ENCODE data around the gene ARHGEF7.

Gene ARHGEF7

DNA sequence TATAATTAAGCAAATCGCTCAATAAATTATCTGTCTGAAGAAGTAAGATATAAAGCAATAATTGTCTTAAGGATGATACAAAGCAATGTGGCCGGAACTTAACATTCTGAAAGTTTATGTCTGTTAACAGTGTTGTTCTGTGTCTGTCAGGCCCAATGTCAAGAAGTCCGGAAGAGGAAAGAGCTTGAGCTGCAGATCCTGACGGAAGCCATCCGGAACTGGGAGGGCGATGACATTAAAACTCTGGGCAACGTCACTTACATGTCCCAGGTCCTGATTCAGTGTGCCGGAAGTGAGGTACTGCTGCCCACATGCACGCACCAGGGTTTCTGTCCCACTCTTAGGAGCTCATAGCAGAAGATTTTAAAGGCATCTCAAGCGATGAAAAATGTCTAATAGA, 160.3 kb downstream of the ARHGEF7 start:
- H3K9ac ChIP-seq (ENCODE audit: low read length): no peak overlapping the region
- no peak overlapping the region for H2AFZ ChIP-seq (ENCODE audit: low read depth, low read length)
- H3K4me2 ChIP-seq (ENCODE audit: low read length): no peak overlapping the region
- H3K27me3 ChIP-seq (ENCODE audit: low read depth, low read length): no peaks in the 10 kb centered on the region
- peaks cover 39% of the 10 kb centered on the region for H3K36me3 ChIP-seq (replicated peaks; ENCODE audit: low read depth, low read length)
- no peaks in the 10 kb centered on the region for H3K79me2 ChIP-seq (ENCODE audit: low read length)
- no peak overlapping the region for H3K4me3 ChIP-seq (ENCODE audit: low read length)
- H3K4me1 ChIP-seq (ENCODE audit: low read length): peaks cover 20% of the 10 kb centered on the region
- TF ChIP-seq EZH2phosphoT487 (IDR thresholded peaks at IDR 0.05; ENCODE audit: low read depth): no peak
- TF ChIP-seq, protein P1, sequence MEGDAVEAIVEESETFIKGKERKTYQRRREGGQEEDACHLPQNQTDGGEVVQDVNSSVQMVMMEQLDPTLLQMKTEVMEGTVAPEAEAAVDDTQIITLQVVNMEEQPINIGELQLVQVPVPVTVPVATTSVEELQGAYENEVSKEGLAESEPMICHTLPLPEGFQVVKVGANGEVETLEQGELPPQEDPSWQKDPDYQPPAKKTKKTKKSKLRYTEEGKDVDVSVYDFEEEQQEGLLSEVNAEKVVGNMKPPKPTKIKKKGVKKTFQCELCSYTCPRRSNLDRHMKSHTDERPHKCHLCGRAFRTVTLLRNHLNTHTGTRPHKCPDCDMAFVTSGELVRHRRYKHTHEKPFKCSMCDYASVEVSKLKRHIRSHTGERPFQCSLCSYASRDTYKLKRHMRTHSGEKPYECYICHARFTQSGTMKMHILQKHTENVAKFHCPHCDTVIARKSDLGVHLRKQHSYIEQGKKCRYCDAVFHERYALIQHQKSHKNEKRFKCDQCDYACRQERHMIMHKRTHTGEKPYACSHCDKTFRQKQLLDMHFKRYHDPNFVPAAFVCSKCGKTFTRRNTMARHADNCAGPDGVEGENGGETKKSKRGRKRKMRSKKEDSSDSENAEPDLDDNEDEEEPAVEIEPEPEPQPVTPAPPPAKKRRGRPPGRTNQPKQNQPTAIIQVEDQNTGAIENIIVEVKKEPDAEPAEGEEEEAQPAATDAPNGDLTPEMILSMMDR (IDR thresholded peaks at IDR 0.05; ENCODE audit: low read depth, low read length): no peak
- H4K20me1 ChIP-seq (ENCODE audit: insufficient read depth, low read length): peaks cover 10% of the 10 kb centered on the region; the same call in 1 of the 2 replicates
- no peaks in the 10 kb centered on the region for H3K9me3 ChIP-seq (ENCODE audit: insufficient read depth, low read length)
- no peak overlapping the region for H3K27ac ChIP-seq (ENCODE audit: low read length)

DNA sequence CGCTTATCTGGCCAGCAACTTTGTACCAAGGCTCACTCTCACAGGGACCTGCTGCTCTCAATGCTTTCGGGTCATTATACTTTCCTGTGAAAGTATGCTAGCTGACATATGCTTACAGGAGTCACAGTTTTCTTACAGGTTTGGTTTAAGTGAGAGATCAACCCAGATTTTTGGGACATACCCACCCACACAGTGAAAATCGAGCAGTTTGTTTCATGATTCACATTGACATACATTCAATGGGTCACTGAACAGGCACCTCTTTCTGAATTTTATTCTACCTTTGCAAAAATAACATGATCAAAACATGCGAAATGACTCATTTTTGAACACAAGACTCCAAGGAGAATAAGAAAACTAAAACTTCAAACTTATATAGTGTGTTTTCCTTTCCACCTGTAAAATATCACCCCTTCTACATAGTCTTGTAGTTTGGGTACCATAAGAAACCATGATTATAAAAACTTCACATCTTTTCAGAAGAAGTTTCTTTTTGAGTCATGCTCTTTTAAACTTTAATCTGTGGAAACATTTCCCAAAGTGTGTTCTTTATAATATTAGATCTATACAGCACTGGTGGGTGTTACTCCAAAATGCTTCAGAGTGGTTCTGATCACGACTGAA, 161.0 kb downstream of the ARHGEF7 start:
- H3K79me2 ChIP-seq (ENCODE audit: low read length): no peaks in the 10 kb centered on the region
- H3K9ac ChIP-seq (ENCODE audit: low read length): no peak overlapping the region
- H2AFZ ChIP-seq (ENCODE audit: low read depth, low read length): no peak overlapping the region
- H3K9me3 ChIP-seq (ENCODE audit: insufficient read depth, low read length): no peaks in the 10 kb centered on the region
- peaks cover 7% of the 10 kb centered on the region; the same call in 1 of the 2 replicates for H4K20me1 ChIP-seq (ENCODE audit: insufficient read depth, low read length)
- H3K4me2 ChIP-seq (ENCODE audit: low read length): no peak overlapping the region
- H3K27ac ChIP-seq (ENCODE audit: low read length): no peak overlapping the region
- TF ChIP-seq, protein P1 (IDR thresholded peaks at IDR 0.05; ENCODE audit: low read depth, low read length): no peak
- no peak for TF ChIP-seq EZH2phosphoT487 (IDR thresholded peaks at IDR 0.05; ENCODE audit: low read depth)
- H3K27me3 ChIP-seq (ENCODE audit: low read depth, low read length): no peaks in the 10 kb centered on the region
- no peak overlapping the region for H3K4me3 ChIP-seq (ENCODE audit: low read length)
- peaks cover 44% of the 10 kb centered on the region for H3K36me3 ChIP-seq (replicated peaks; ENCODE audit: low read depth, low read length)
- H3K4me1 ChIP-seq (ENCODE audit: low read length): peaks cover 20% of the 10 kb centered on the region

DNA sequence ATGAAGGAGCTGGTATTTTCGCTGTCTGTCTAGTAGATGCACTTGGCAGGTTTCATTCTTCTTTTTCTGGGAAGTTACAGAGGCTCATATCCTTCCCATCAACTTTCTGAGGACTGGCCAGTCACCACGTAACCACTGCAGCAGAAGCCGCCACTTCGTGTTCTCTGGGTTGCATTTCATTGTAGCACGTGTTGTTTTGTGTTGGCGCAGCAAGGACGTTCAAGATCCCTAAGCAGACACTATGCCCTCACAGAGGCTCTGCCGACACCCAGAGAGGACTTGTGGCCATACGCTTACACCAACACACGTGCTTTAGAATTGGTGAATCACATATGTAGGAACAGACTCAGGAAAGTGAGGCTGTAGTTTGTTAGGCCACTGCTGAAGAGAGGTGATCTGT, 163.1 kb downstream of the ARHGEF7 start:
- Histone ChIP-seq H2AFZ (ENCODE audit: low read depth, low read length) (no peak overlapping the region), H3K27ac (ENCODE audit: low read length) (no peak overlapping the region), H3K36me3 (replicated peaks; ENCODE audit: low read depth, low read length) (peaks cover 55% of the 10 kb centered on the region), H3K4me1 (ENCODE audit: low read length) (peaks cover 20% of the 10 kb centered on the region), H3K9ac (ENCODE audit: low read length) (no peak overlapping the region), H4K20me1 (ENCODE audit: insufficient read depth, low read length) (0 out of 2 replicates have a peak, but pooled peaks cover 2% of the 10 kb centered on the region), H3K27me3 (ENCODE audit: low read depth, low read length) (no peaks in the 10 kb centered on the region), H3K4me3 (ENCODE audit: low read length) (no peak overlapping the region), H3K4me2 (ENCODE audit: low read length) (no peak overlapping the region), H3K9me3 (ENCODE audit: insufficient read depth, low read length) (no peaks in the 10 kb centered on the region), H3K79me2 (ENCODE audit: low read length) (no peaks in the 10 kb centered on the region)
- TF ChIP-seq, protein P1 (IDR thresholded peaks at IDR 0.05; ENCODE audit: low read depth, low read length): no peak
- no peak for TF ChIP-seq EZH2phosphoT487 (IDR thresholded peaks at IDR 0.05; ENCODE audit: low read depth)

DNA sequence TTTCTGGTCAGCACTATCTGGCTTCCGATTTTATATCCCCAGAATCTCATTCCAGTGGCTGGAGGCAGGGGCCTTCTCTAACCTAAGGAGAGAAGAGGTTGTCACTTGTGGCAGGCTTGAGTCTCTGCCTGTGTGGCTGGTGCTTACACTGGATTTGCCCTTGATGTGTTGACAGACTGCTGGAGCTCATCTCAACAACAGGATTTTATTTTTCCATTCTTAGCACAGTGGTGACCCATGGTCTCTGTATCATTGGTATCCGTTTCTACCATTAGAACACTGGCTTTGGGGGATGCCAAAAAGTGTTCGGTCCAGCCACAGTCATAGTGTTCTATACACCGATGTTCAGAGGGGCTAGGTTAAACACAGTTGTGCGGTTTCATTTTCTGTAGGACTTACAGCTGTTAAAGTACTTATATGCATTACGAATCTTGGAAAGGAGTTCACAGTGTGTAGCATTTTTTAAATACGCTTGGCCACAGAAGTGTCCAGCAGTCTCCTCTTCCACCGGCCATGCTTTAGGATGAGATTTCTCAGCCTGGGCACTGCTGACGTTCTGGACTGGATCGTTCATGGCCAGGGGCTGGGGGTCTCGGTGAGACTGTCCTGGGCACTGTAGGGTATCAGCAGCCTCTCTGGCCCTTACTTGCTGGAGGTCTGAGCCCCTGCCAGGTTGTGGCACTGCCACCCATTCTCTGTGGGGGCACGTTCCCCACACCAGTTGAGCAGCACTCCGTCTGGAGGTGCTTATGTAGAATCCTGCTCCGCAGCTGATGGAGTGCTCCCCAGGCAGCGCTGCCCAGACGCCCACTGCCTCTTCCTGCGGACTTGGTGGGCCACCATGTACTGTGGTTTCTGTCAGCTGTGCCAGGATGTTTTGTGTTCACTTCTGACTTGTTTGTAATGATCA, 163.9 kb downstream of the ARHGEF7 start:
- Histone ChIP-seq H3K9me3 (ENCODE audit: insufficient read depth, low read length) (no peaks in the 10 kb centered on the region), H3K27ac (ENCODE audit: low read length) (no peak overlapping the region), H4K20me1 (ENCODE audit: insufficient read depth, low read length) (0 out of 2 replicates have a peak, but pooled peaks cover 2% of the 10 kb centered on the region), H3K9ac (ENCODE audit: low read length) (no peak overlapping the region), H3K4me3 (ENCODE audit: low read length) (no peak overlapping the region), H3K4me2 (ENCODE audit: low read length) (no peak overlapping the region), H2AFZ (ENCODE audit: low read depth, low read length) (no peak overlapping the region), H3K27me3 (ENCODE audit: low read depth, low read length) (no peaks in the 10 kb centered on the region), H3K79me2 (ENCODE audit: low read length) (no peaks in the 10 kb centered on the region), H3K36me3 (replicated peaks; ENCODE audit: low read depth, low read length) (peaks cover 54% of the 10 kb centered on the region), H3K4me1 (ENCODE audit: low read length) (peaks cover 20% of the 10 kb centered on the region)
- TF ChIP-seq EZH2phosphoT487 (IDR thresholded peaks at IDR 0.05; ENCODE audit: low read depth): no peak
- TF ChIP-seq, protein P1 (IDR thresholded peaks at IDR 0.05; ENCODE audit: low read depth, low read length): no peak

Measured in OCI-LY3 (cell line).